Astrocyte of the spinal cord (primary cell): ENCODE measurements around the gene MRPS2.
"Not testable (repeated sequence)": the region's sequence is repeated elsewhere in the genome, so short reads cannot be mapped to it uniquely, and the experiment has no call there.

Experiments used
- DNase-seq: peaks from one replicate; pipeline ENCODE4 v3.0.0; 2011; ENCODE audit warnings: low read depth, low spot score
- H3K4me3 ChIP-seq: 2 replicates; pipeline ENCODE4 v1.5.1; 2011; ENCODE audit warnings: low read depth, mild to moderate bottlenecking, low read length, moderate library complexity
- in situ Hi-C: cut with HindIII; loops from 2 replicates; pipeline ENCODE4 v1.10.0; 2017; ENCODE audit warnings: low sequenced_read_pairs
- TF ChIP-seq, protein P1 (sequence below): IDR thresholded peaks from 2 replicates; pipeline ENCODE4 v1.5.1; 2012; ENCODE audit warnings: low read depth, mild to moderate bottlenecking, low read length, inconsistent platforms

Gene MRPS2

DNA sequence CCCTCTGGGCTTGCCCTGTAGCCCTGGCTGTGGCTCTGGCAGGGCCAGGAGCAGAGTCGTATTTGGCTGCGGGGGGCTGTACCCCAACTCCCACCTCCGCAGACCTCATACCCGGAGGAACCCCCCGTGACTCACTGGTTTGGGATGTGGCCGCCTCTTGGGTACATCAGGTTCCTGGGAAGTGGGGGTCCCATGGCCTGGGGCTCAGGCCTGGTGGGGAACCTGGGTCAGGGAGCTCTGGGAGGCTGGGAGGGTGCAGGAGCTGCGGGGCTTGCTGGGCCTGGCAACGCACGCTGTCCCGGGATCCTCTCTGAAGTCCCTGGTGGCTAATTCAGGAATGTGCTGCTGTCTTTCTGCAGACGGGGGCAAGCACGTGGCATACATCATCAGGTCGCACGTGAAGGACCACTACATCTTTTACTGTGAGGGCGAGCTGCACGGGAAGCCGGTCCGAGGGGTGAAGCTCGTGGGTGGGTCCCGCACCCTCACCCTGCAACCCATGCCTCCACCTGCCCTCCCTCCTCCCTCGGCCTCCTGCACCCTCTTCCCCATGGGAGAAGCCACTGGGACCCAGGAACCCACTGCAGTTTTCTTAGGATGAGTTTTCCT, 23.1 kb downstream of the MRPS2 start:
- DNase-seq: no peak
- no peak overlapping the region for H3K4me3 ChIP-seq
- in situ Hi-C loops: no loop called here
- TF ChIP-seq, protein P1, sequence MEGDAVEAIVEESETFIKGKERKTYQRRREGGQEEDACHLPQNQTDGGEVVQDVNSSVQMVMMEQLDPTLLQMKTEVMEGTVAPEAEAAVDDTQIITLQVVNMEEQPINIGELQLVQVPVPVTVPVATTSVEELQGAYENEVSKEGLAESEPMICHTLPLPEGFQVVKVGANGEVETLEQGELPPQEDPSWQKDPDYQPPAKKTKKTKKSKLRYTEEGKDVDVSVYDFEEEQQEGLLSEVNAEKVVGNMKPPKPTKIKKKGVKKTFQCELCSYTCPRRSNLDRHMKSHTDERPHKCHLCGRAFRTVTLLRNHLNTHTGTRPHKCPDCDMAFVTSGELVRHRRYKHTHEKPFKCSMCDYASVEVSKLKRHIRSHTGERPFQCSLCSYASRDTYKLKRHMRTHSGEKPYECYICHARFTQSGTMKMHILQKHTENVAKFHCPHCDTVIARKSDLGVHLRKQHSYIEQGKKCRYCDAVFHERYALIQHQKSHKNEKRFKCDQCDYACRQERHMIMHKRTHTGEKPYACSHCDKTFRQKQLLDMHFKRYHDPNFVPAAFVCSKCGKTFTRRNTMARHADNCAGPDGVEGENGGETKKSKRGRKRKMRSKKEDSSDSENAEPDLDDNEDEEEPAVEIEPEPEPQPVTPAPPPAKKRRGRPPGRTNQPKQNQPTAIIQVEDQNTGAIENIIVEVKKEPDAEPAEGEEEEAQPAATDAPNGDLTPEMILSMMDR: no peak

DNA sequence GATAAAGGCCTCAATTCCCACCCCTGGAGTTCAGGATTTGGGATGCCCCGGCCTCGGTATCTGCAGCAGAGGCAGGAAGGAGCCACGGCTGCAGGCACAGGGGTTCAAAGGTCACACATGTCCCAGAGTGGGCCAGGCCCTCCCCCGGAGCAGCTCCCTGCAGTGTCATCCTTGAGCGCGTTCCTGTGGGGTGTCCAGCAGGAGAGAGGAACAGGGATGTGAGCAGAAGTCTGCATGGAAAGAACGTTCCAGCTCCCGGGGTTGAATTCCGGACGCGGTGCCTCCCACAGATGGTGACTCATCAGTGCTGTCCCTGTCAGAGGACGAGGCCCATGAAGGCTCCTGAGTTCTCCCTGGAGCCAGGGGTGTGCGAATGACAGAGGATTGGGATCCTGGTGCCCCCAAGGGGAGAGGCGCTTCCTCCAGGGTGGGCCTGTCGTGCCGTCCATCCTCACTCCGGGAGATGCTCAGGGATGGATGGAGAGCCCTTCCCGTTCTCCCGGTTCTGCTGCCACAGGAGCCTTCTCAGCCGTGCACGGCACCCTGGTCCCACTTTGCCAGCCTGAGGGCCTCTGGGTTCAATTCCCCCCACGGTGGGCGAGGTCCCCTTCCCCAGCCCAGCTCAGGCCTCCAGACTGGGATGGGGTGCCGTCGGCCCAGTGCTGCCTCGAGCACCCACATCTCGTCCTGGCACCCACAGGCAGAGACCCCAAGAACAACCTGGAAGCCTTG, 23.8 kb downstream of the MRPS2 start:
- in situ Hi-C loops: no loop called here
- no peak for DNase-seq
- TF ChIP-seq, protein P1: no peak
- no peak overlapping the region for H3K4me3 ChIP-seq

DNA sequence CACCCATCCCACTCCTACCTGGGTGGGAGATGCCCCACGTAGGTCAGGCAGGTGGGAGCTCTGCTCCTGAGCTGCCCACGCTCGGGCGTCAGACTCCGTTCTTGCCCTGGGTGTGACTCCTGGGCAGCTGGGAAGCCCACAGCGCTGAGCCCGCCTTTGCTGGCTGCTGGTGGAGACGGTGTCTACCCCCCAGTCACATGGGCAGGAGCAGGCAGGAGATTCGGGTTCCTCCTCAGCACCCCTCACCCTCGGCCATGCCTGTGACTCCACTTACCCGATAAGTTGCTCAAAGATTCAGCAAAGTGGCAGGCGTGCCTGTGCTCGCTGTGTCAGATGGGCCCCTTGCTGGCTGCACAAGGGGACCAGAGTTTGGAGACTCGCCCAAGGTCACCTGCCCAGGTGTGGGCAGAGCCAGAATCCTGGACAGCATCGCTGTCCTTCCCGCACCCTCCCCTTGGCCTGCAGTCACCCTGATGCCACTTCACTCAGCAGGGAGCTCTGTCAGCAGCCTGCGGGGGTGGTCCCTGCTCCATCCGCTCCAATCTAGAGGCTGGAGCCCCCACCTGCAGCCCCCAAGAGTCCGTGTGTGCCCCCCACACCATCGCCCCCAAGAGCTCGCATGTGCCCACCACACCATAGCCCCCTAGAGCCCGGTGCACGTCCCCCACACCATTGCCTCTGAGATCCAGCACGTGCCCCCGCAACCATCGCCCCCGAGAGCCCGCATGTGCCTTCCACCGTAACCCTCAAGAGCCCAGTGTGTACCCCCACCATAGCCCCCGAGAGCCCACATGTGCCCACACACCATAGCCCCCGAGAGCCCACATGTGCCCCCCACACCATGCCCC, 25.0 kb downstream of the MRPS2 start:
- no peak for DNase-seq
- TF ChIP-seq, protein P1: no peak
- in situ Hi-C loops: no loop called here
- no peak overlapping the region for H3K4me3 ChIP-seq

DNA sequence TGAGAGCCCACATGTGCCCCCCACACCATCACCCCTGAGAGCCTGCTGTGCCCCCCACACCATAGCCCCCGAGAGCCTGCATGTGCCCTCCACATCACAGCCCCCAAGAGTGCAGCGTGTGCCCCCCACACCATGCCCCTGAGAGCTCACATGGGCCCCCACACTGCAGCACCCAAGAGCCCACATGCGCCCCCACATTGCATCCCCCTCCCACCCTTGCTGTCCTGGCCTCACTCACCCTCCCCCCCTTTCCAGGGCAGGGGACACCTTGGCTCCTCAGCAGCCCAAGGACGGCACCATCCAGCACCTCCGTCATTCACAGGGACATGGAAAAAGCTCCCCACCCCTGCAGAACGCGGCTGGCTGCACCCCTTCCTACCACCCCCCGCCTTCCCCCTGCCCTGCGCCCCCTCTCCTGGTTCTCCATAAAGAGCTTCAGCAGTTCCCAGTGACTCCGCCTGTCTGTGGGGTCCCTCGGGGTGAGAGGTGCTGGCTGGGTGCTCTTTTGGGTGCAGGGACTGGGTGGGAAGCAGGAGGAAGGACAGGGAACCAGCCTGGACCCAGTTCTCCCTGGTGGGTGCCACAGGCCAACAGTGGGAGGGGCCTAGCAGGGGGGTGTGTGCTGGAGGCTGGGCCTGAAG, 25.7 kb downstream of the MRPS2 start:
- TF ChIP-seq, protein P1: no peak
- no peak overlapping the region for H3K4me3 ChIP-seq
- in situ Hi-C loops: no loop called here
- no peak for DNase-seq

- DNase-seq: no peak
- no peak overlapping the region for H3K4me3 ChIP-seq
- in situ Hi-C loops: no loop called here
- TF ChIP-seq, protein P1: no peak
Measured at GRCh38 chr9:135526730-135527571, 26.5 kb downstream of the MRPS2 start.

DNA sequence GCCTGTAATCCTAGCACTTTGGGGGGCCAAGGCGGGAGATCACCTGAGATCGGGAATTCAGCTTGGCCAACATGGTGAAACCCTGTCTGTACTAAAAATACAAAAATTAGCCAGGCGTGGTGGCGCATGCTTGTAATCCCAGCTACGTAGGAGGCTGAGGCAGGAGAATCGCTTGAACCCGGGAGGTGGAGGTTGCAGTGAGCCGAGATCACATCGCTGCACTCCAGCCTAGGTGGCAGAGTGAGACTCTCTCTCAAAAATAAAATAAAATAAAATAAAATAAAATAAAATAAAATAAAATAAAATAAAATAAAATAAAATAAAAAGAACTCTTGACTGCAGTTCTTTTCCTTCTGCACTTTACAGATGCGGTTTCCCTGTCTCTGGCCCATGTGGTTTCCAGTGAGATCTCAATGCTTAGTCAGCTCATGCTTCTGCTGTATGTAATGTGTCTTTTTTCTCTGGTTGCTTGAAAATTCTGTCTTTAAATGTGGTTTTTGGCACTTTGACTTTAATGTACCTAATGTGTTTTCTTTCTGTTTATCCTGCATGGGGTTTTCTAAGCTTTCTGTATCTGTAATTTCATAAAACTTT, 28.5 kb downstream of the MRPS2 start:
- in situ Hi-C loops, H3K4me3 ChIP-seq, DNase-seq: not testable (repeated sequence)
